B cell (primary cell): ENCODE results near the gene NEMP2. TPM values are rescaled to one million over a fixed set of nuclear protein-coding genes. Genes with fewer than 3 reads are reported as not detected.

ENCODE experiments used
- ATAC-seq: fragments of 200-7000 bp; cut with Tn5 transposase; one replicate; pipeline ENCODE4 v1.10.0; 2021; ENCODE audit warnings: low read depth, mild to moderate bottlenecking, moderate number of reproducible peaks, moderate library complexity
- CTCF ChIA-PET: fragments of 350-600 bp; sonication (Branson Sonifier 250); formaldehyde crosslinking; loops from one replicate; lab custom pipeline; 2021; ENCODE audit warnings: antibody characterized with exemption, inconsistent platforms; lab: Charles Lee
- POLR2A ChIA-PET: fragments of 350-600 bp; sonication (Branson Sonifier 250); formaldehyde crosslinking; loops from one replicate; lab custom pipeline; 2021; ENCODE audit warnings: antibody characterized with exemption; lab: Charles Lee
- DNase-seq: peaks from one replicate; pipeline ENCODE4 v3.0.0; 2013
- H2AFZ ChIP-seq: 2 replicates; pipeline ENCODE4 v1.6.1; 2012; ENCODE audit warnings: mild to moderate bottlenecking, low read depth, low read length; ENCODE audit not compliant: insufficient read depth, poor library complexity, severe bottlenecking
- H3K27ac ChIP-seq, 2 donors: 1 replicate in 1 of 2; 2 replicates in 1 of 2; pipeline ENCODE4 v1.5.1; 2012 to 2013; ENCODE audit warnings: low read length in 2 of 2, mild to moderate bottlenecking in 2 of 2, moderate library complexity in 1 of 2
- H3K27me3 ChIP-seq, 4 experiments: fragments of 200-600 bp in 1 of 4; sonication (generic) in 1 of 4; replicated peaks in 1 of 4; 1 replicate in 2 of 4; 2 replicates in 2 of 4; pipeline versions ENCODE4 v1.6.1 to v1.7.0; 2013 to 2016; ENCODE audit warnings: low read length in 3 of 4, mild to moderate bottlenecking in 2 of 4, mixed read lengths in 1 of 4, moderate library complexity in 1 of 4; ENCODE audit not compliant: insufficient read depth in 4 of 4, control insufficient read depth in 3 of 4; ENCODE audit errors: control extremely low read depth in 1 of 4
- H3K36me3 ChIP-seq, 2 experiments: replicated peaks in 1 of 2; 1 replicate in 1 of 2; 2 replicates in 1 of 2; pipeline versions ENCODE4 v1.6.1 to v1.7.1; 2013; ENCODE audit warnings: low read length in 1 of 2; ENCODE audit not compliant: insufficient read depth in 2 of 2, control insufficient read depth in 1 of 2; ENCODE audit errors: control extremely low read depth in 1 of 2, extremely low read depth in 1 of 2
- H3K4me1 ChIP-seq, 2 donors: fragments of 200-600 bp in 1 of 2; sonication (generic) in 1 of 2; 1 replicate in 1 of 2; 2 replicates in 1 of 2; pipeline versions ENCODE4 v1.5.1 to v1.6.1; 2013 to 2017; ENCODE audit warnings: low read length in 2 of 2; ENCODE audit not compliant: control insufficient read depth in 2 of 2, insufficient read depth in 2 of 2
- H3K4me2 ChIP-seq: replicated peaks from 2 replicates; pipeline ENCODE3; 2012; ENCODE audit warnings: mild to moderate bottlenecking, low read depth, low read length; ENCODE audit not compliant: poor library complexity, severe bottlenecking
- H3K4me3 ChIP-seq, 5 experiments: fragments of 200-600 bp in 1 of 5; sonication (generic) in 1 of 5; 1 replicate in 3 of 5; 2 replicates in 2 of 5; pipeline versions ENCODE4 v1.5.1 to v1.7.0; 2011 to 2016; ENCODE audit warnings: low read length in 4 of 5, mild to moderate bottlenecking in 4 of 5, low read depth in 2 of 5, control low read depth in 1 of 5, moderate library complexity in 1 of 5; ENCODE audit not compliant: insufficient read depth in 1 of 5; ENCODE audit errors: control extremely low read depth in 1 of 5, extremely low read depth in 1 of 5
- H3K79me2 ChIP-seq: fragments of 200-600 bp; sonication (generic); one replicate; pipeline ENCODE4 v1.6.0; 2016; ENCODE audit warnings: low read length; ENCODE audit not compliant: control insufficient read depth, insufficient read depth
- H3K9ac ChIP-seq: fragments of 200-600 bp; sonication (generic); 2 replicates; pipeline ENCODE4 v1.6.1; 2017; ENCODE audit warnings: mild to moderate bottlenecking, low read length, moderate library complexity
- H3K9me3 ChIP-seq, 3 donors: one replicate each; pipeline versions ENCODE4 v1.6.1 to v1.7.1; 2013; ENCODE audit warnings: low read length in 2 of 3; ENCODE audit not compliant: control insufficient read depth in 2 of 3, insufficient read depth in 1 of 3; ENCODE audit errors: control extremely low read depth in 1 of 3
- H4K20me1 ChIP-seq: 2 replicates; pipeline ENCODE4 v1.6.0; 2012; ENCODE audit warnings: mild to moderate bottlenecking, low read length; ENCODE audit not compliant: insufficient read depth, control insufficient read depth, poor library complexity, severe bottlenecking
- H3K27ac Mint-ChIP-seq: one replicate; pipeline ENCODE4 v1.8.0; 2021; ENCODE audit warnings: mixed read lengths
- H3K27me3 Mint-ChIP-seq: one replicate; pipeline ENCODE4 v1.8.0; 2021; ENCODE audit warnings: mixed read lengths
- H3K4me1 Mint-ChIP-seq: one replicate; pipeline ENCODE4 v1.8.0; 2021; ENCODE audit warnings: mixed read lengths
- H3K4me3 Mint-ChIP-seq: one replicate; pipeline ENCODE4 v1.8.0; 2021; ENCODE audit warnings: mixed read lengths
- H3K9me3 Mint-ChIP-seq: one replicate; pipeline ENCODE4 v1.8.0; 2022; ENCODE audit warnings: mixed read lengths; ENCODE audit not compliant: insufficient read depth
- CTCF ChIP-seq: fragments of 200-600 bp; IDR thresholded peaks from one replicate; pipeline ENCODE4 v1.8.0; 2022; ENCODE audit warnings: antibody characterized with exemption, mild to moderate bottlenecking
- EZH2 ChIP-seq: IDR thresholded peaks from 2 replicates; pipeline ENCODE4 v1.6.1; 2012; ENCODE audit warnings: borderline replicate concordance, low read depth, mild to moderate bottlenecking, moderate library complexity, low read length; ENCODE audit not compliant: insufficient read depth, poor library complexity, severe bottlenecking
- WGBS: methylation state at CpG from one replicate; pipeline ENCODE4 v1.1.5; 2013; ENCODE audit warnings: missing lambda C conversion rate; ENCODE audit not compliant: insufficient coverage; 5-methylcytosine and 5-hydroxymethylcytosine counted together
- intact Hi-C: fragments of 100-400 bp; cut with micrococcal nuclease; formaldehyde crosslinking; loops from one replicate; pipeline ENCODE4 v1.10.0; 2022
- polyA plus RNA-seq: library from polyadenylated mRNA; depleted of rRNA; stranded (reverse); fragments of >200 nt; gene quantifications from 2 replicates; pipeline ENCODE4 v1.2.3, GENCODE V29; 2012
- total RNA-seq, 2 donors: library from RNA; stranded (reverse); fragments of 120-200 nt in 1 of 2; gene quantifications; 1 replicate in 1 of 2; 2 replicates in 1 of 2; pipeline versions ENCODE4 v1.2.3 to v1.2.4, GENCODE V29; 2013 to 2022

The NEMP2 gene
- total and polyA plus RNA-seq, 2 donors (not counting 1 experiment from before 2014, with no cell fraction given) = 1.3 to 17.3 TPM

GRCh38 chr2:190490502-190490901, 44.0 kb downstream of the NEMP2 start:
- H3K9me3 ChIP-seq = peaks cover 0 to 4% (median 4%) of the 10 kb centered on the region in 3 donors
- peaks cover 6% of the 10 kb centered on the region for H3K9me3 Mint-ChIP-seq
- no peak overlapping the region for H3K27ac Mint-ChIP-seq
- no peaks in the 10 kb centered on the region for H3K27me3 ChIP-seq
- H3K27ac ChIP-seq = no peak overlapping the region
- DNase-seq (no peak), ATAC-seq (no peak)
- 100% methylated on average over 3 of the region's 3 CpGs for WGBS
- H3K4me3 Mint-ChIP-seq = no peak overlapping the region
- H3K79me2 ChIP-seq = no peaks in the 10 kb centered on the region
- no peak overlapping the region for H3K9ac ChIP-seq
- H3K27me3 Mint-ChIP-seq = no peaks in the 10 kb centered on the region
- no peak overlapping the region for H3K4me2 ChIP-seq
- no peak overlapping the region for H3K4me3 ChIP-seq
- H2AFZ ChIP-seq = no peak overlapping the region
- intact Hi-C loops = no loop called here
- no peaks in the 10 kb centered on the region for H3K4me1 ChIP-seq
- CTCF ChIA-PET = no interaction called here
- peaks cover 10% of the 10 kb centered on the region for H3K4me1 Mint-ChIP-seq
- H4K20me1 ChIP-seq = no peaks in the 10 kb centered on the region
- peaks cover 9 to 34% of the 10 kb centered on the region in 2 experiments for H3K36me3 ChIP-seq
- POLR2A ChIA-PET = no interaction called here
- no peak for TF ChIP-seq EZH2
- TF ChIP-seq CTCF = no peak

GRCh38 chr2:190489475-190489874, 45.0 kb downstream of the NEMP2 start:
- ChIA-PET CTCF (no interaction called here), POLR2A (no interaction called here)
- Histone ChIP-seq H3K27ac (no peak overlapping the region), H3K27me3 (no peaks in the 10 kb centered on the region), H3K79me2 (no peaks in the 10 kb centered on the region), H4K20me1 (no peaks in the 10 kb centered on the region), H3K4me1 (no peaks in the 10 kb centered on the region), H3K4me3 (no peak overlapping the region), H3K9ac (no peak overlapping the region), H3K36me3 (peaks cover 9 to 34% of the 10 kb centered on the region in 2 experiments), H3K4me2 (no peak overlapping the region), H2AFZ (no peak overlapping the region), H3K9me3 (peaks cover 0 to 4% (median 4%) of the 10 kb centered on the region in 3 donors)
- DNase-seq (no peak), ATAC-seq (no peak)
- H3K27me3 Mint-ChIP-seq = no peaks in the 10 kb centered on the region
- no peak overlapping the region for H3K27ac Mint-ChIP-seq
- peaks cover 9% of the 10 kb centered on the region for H3K4me1 Mint-ChIP-seq
- WGBS = 94% methylated on average over 2 of the region's 4 CpGs
- no peak overlapping the region for H3K4me3 Mint-ChIP-seq
- no peak for TF ChIP-seq CTCF
- TF ChIP-seq EZH2 = no peak
- intact Hi-C loops = no loop called here
- peaks cover 6% of the 10 kb centered on the region for H3K9me3 Mint-ChIP-seq
